K562 (cell line): ENCODE data around the gene BCORL1. TPM values are rescaled to one million over a fixed set of nuclear protein-coding genes. Genes with fewer than 3 reads are reported as not detected.
A peak's percentile ranks its signal among the peaks of the same experiment; 100 is the strongest.

ENCODE experiments used
- ATF1 ChIP-seq, 2 experiments: fragments of 450-650 bp in 1 of 2; IDR thresholded peaks; 2 replicates each; pipeline ENCODE4 v1.6.1; 2016; ENCODE audit warnings: missing compliant biosample characterization in 1 of 2, missing genetic modification characterization in 1 of 2
- CREB1 ChIP-seq, 2 experiments: sonication (generic) in 1 of 2; formaldehyde crosslinking in 1 of 2; IDR thresholded peaks; 2 replicates each; pipeline versions ENCODE4 v1.6.1 to v1.8.0; 2012 to 2022; ENCODE audit warnings: inconsistent platforms in 1 of 2, mild to moderate bottlenecking in 1 of 2, missing genetic modification reagents in 1 of 2, moderate library complexity in 1 of 2
- CXXC5 ChIP-seq: fragments of 250-450 bp; sonication (Bioruptor Pico); IDR thresholded peaks from 2 replicates; pipeline ENCODE4 v1.8.0; 2022; ENCODE audit warnings: inconsistent platforms, mild to moderate bottlenecking, moderate library complexity
- GATAD2A ChIP-seq: fragments of 450-650 bp; IDR thresholded peaks from 2 replicates; pipeline ENCODE4 v1.6.1; 2017
- ILF3 ChIP-seq: fragments of 450-650 bp; IDR thresholded peaks from 2 replicates; pipeline ENCODE4 v1.6.1; 2018; ENCODE audit warnings: antibody characterized with exemption, mild to moderate bottlenecking, moderate library complexity, borderline replicate concordance
- KDM5B ChIP-seq: fragments of 200-600 bp; sonication (generic); IDR thresholded peaks from 2 replicates; pipeline ENCODE4 v1.6.1; 2012; ENCODE audit warnings: low read depth, mild to moderate bottlenecking, moderate library complexity, low read length, control low read depth, inconsistent platforms; ENCODE audit not compliant: insufficient replicate concordance
- MBD2 ChIP-seq: sonication (generic); IDR thresholded peaks from 2 replicates; pipeline ENCODE4 v1.6.1; 2016; ENCODE audit warnings: low read depth, borderline replicate concordance
- MCM2 ChIP-seq: fragments of 450-650 bp; IDR thresholded peaks from 2 replicates; pipeline ENCODE4 v1.6.1; 2017; ENCODE audit warnings: low read depth, mild to moderate bottlenecking
- MTA3 ChIP-seq: fragments of 450-650 bp; formaldehyde crosslinking; IDR thresholded peaks from 2 replicates; pipeline ENCODE4 v1.6.1; 2017; ENCODE audit warnings: mild to moderate bottlenecking, borderline replicate concordance
- RBFOX2 ChIP-seq: fragments of 200-400 bp; formaldehyde crosslinking; IDR thresholded peaks from 2 replicates; pipeline ENCODE4 v1.6.1; 2017; ENCODE audit warnings: low read depth, mild to moderate bottlenecking, low read length, moderate library complexity
- SMAD4 ChIP-seq: fragments of 250-450 bp; sonication (Bioruptor Pico); conservative IDR thresholded peaks from 2 replicates; pipeline ENCODE4 v1.8.0; 2021; ENCODE audit warnings: inconsistent platforms, mild to moderate bottlenecking, moderate library complexity
- SMARCA5 ChIP-seq: fragments of 450-650 bp; IDR thresholded peaks from 2 replicates; pipeline ENCODE4 v1.6.1; 2016
- ZNF184 ChIP-seq: sonication (generic); formaldehyde crosslinking; IDR thresholded peaks from 2 replicates; pipeline ENCODE4 v1.5.0; 2020; ENCODE audit warnings: missing genetic modification reagents
- polyA plus RNA-seq, 8 experiments: library from polyadenylated mRNA; depleted of rRNA in 4 of 8; stranded (reverse) in 5 of 8; unstranded in 3 of 8; fragments of >200 nt; fragmentation: Nextera tagmentation in 2 of 8; fragmentation: Illumina TruSeq in 1 of 8; extraction: Ambion mirVana in 2 of 8; extraction: Trizol in 1 of 8; gene quantifications; 2 replicates each; pipeline versions ENCODE4 v1.2.1 to v1.2.3, GENCODE V29; 2011 to 2014; ENCODE audit warnings: inconsistent platforms in 1 of 8, missing spikeins in 1 of 8
- total RNA-seq, 7 experiments: library from RNA; depleted of rRNA in 6 of 7; stranded (reverse); fragments of >200 nt in 6 of 7; fragmentation: Illumina TruSeq in 2 of 7; extraction: Trizol in 2 of 7; gene quantifications; 2 replicates each; pipeline versions ENCODE4 v1.2.1 to v1.2.3, GENCODE V29; 2011 to 2021; ENCODE audit warnings: low replicate concordance in 1 of 7
- TF ChIP-seq, protein P1 (sequence below): sonication (generic); formaldehyde crosslinking; IDR thresholded peaks from 2 replicates; pipeline ENCODE4 v1.8.0; 2022; ENCODE audit warnings: mild to moderate bottlenecking, missing genetic modification reagents
- TF ChIP-seq, protein P2 (sequence below): fragments of 450-650 bp; conservative IDR thresholded peaks from 2 replicates; pipeline ENCODE4 v1.6.1; 2016; ENCODE audit warnings: missing genetic modification characterization, low read depth, mild to moderate bottlenecking, missing compliant biosample characterization, moderate library complexity
- TF ChIP-seq, protein P3 (sequence below): sonication (generic); formaldehyde crosslinking; IDR thresholded peaks from 2 replicates; pipeline ENCODE4 v1.8.1; 2023; ENCODE audit warnings: mild to moderate bottlenecking, missing genetic modification reagents
- TF ChIP-seq, protein P4 (sequence below): fragments of 450-650 bp; formaldehyde crosslinking; IDR thresholded peaks from 2 replicates; pipeline ENCODE4 v1.4.0; 2020; ENCODE audit warnings: mild to moderate bottlenecking, moderate library complexity

BCORL1 gene
- total and polyA plus RNA-seq, 9 of the 15 experiments (the other 6 are each of a cell fraction or from before 2014, with no cell fraction given) = 0.48 to 29.6 (median 2.1) TPM

DNA sequence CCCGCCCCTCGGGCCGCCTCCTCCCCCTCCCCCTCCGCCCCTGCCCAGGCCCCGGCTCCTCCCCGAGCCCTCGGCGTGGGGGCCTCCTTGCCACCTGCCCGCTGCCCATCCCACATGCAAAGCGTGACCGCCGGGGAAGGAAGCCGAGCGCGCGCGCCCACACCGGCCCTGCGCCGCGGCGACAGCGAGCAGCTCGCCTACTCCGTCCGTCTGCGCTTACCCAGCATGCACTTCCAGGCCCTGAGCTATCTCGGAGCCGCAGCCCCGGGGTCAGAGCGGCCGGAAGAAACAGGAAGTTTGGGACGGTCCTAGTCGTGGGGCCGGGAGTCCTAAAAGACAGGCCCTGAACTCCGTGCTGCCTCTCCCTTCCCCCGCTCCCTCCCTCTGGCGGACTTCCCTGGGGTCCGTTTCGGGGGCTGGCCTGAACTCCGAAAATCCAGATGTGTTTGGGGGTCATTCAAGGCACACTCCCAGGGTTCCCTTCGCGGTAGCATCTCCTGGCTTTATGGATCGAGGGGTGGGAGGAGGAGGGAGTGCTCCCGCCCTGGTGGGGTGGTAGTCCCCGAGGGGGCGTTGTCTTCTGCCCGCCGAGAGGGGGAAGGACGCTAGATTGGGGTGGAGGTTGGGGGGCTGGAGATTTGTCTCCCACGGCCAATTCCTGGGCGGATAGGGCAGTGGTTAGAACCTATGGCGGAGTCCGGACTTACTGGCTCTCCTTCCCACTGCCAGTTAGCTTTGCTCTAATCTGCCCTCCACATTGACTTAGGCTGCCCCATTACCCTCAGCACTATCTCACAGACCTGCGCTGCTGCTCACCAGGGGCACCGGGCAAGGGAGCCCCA, 25.0 kb upstream of the BCORL1 start (continued):
- no peak for TF ChIP-seq CREB1 (IDR thresholded peaks at IDR 0.05)
- TF ChIP-seq CREB1 (CRISPR knock-in tag; IDR thresholded peaks at IDR 0.05) = peak; percentile 35; the same call in 1 of the 2 replicates
- TF ChIP-seq, protein P1, sequence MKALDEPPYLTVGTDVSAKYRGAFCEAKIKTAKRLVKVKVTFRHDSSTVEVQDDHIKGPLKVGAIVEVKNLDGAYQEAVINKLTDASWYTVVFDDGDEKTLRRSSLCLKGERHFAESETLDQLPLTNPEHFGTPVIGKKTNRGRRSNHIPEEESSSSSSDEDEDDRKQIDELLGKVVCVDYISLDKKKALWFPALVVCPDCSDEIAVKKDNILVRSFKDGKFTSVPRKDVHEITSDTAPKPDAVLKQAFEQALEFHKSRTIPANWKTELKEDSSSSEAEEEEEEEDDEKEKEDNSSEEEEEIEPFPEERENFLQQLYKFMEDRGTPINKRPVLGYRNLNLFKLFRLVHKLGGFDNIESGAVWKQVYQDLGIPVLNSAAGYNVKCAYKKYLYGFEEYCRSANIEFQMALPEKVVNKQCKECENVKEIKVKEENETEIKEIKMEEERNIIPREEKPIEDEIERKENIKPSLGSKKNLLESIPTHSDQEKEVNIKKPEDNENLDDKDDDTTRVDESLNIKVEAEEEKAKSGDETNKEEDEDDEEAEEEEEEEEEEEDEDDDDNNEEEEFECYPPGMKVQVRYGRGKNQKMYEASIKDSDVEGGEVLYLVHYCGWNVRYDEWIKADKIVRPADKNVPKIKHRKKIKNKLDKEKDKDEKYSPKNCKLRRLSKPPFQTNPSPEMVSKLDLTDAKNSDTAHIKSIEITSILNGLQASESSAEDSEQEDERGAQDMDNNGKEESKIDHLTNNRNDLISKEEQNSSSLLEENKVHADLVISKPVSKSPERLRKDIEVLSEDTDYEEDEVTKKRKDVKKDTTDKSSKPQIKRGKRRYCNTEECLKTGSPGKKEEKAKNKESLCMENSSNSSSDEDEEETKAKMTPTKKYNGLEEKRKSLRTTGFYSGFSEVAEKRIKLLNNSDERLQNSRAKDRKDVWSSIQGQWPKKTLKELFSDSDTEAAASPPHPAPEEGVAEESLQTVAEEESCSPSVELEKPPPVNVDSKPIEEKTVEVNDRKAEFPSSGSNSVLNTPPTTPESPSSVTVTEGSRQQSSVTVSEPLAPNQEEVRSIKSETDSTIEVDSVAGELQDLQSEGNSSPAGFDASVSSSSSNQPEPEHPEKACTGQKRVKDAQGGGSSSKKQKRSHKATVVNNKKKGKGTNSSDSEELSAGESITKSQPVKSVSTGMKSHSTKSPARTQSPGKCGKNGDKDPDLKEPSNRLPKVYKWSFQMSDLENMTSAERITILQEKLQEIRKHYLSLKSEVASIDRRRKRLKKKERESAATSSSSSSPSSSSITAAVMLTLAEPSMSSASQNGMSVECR (CRISPR knock-in tag) = peak; percentile 70; the same call in 1 of the 2 replicates
- TF ChIP-seq MTA3 = peak; percentile 73; the same call in 1 of the 2 replicates
- TF ChIP-seq, protein P2, sequence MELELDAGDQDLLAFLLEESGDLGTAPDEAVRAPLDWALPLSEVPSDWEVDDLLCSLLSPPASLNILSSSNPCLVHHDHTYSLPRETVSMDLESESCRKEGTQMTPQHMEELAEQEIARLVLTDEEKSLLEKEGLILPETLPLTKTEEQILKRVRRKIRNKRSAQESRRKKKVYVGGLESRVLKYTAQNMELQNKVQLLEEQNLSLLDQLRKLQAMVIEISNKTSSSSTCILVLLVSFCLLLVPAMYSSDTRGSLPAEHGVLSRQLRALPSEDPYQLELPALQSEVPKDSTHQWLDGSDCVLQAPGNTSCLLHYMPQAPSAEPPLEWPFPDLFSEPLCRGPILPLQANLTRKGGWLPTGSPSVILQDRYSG (tag) = no peak
- TF ChIP-seq ZNF184 (CRISPR knock-in tag) = no peak
- no peak for TF ChIP-seq MCM2
- TF ChIP-seq, protein P3, sequence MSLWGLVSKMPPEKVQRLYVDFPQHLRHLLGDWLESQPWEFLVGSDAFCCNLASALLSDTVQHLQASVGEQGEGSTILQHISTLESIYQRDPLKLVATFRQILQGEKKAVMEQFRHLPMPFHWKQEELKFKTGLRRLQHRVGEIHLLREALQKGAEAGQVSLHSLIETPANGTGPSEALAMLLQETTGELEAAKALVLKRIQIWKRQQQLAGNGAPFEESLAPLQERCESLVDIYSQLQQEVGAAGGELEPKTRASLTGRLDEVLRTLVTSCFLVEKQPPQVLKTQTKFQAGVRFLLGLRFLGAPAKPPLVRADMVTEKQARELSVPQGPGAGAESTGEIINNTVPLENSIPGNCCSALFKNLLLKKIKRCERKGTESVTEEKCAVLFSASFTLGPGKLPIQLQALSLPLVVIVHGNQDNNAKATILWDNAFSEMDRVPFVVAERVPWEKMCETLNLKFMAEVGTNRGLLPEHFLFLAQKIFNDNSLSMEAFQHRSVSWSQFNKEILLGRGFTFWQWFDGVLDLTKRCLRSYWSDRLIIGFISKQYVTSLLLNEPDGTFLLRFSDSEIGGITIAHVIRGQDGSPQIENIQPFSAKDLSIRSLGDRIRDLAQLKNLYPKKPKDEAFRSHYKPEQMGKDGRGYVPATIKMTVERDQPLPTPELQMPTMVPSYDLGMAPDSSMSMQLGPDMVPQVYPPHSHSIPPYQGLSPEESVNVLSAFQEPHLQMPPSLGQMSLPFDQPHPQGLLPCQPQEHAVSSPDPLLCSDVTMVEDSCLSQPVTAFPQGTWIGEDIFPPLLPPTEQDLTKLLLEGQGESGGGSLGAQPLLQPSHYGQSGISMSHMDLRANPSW (CRISPR knock-in tag) = no peak
- 0 out of 2 replicates have a peak, but pooled peaks have one; percentile 51 for TF ChIP-seq MBD2
- no peak for TF ChIP-seq SMARCA5
- peak; percentile 44; the same call in 1 of the 2 replicates for TF ChIP-seq GATAD2A
- peak; percentile 72; the same call in 1 of the 2 replicates for TF ChIP-seq SMAD4 (CRISPR knock-in tag)
- TF ChIP-seq, protein P4, sequence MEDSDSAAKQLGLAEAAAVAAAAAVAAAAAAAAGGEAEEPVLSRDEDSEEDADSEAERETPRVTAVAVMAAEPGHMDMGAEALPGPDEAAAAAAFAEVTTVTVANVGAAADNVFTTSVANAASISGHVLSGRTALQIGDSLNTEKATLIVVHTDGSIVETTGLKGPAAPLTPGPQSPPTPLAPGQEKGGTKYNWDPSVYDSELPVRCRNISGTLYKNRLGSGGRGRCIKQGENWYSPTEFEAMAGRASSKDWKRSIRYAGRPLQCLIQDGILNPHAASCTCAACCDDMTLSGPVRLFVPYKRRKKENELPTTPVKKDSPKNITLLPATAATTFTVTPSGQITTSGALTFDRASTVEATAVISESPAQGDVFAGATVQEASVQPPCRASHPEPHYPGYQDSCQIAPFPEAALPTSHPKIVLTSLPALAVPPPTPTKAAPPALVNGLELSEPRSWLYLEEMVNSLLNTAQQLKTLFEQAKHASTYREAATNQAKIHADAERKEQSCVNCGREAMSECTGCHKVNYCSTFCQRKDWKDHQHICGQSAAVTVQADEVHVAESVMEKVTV (CRISPR knock-in tag) = no peak
- no peak for TF ChIP-seq ILF3
- TF ChIP-seq RBFOX2 = peak; percentile 94
- TF ChIP-seq CXXC5 (CRISPR knock-in tag) = peak; percentile 78
- TF ChIP-seq ATF1 (CRISPR knock-in tag; IDR thresholded peaks at IDR 0.05) = no peak
- 0 out of 2 replicates have a peak, but pooled peaks have one; percentile 38 for TF ChIP-seq ATF1 (tag; IDR thresholded peaks at IDR 0.05)
- TF ChIP-seq KDM5B = peak; percentile 77
